SK-N-SH (cell line): ENCODE data around the gene ADAMTS14. TPM values are rescaled to one million over a fixed set of nuclear protein-coding genes. Genes with fewer than 3 reads are reported as not detected.

Experiments used
- CTCF ChIA-PET: fragments of 300-600, 350-600 bp; formaldehyde crosslinking; extraction: SDS; loops from one replicate; lab custom pipeline; 2021; lab: Yijun Ruan, JAX
- POLR2A ChIA-PET: fragments of 350-600 bp; sonication (Branson Sonifier 250); formaldehyde crosslinking; extraction: SDS; loops from one replicate; lab custom pipeline; 2020; ENCODE audit warnings: antibody characterized with exemption, inconsistent platforms; lab: Yijun Ruan, JAX
- DNase-seq: peaks from one replicate; pipeline ENCODE4 v3.0.0; 2012
- H2AFZ ChIP-seq: fragments of 200-600 bp; sonication (generic); 2 replicates; pipeline ENCODE4 v1.8.1; 2016; ENCODE audit warnings: antibody characterized with exemption, mild to moderate bottlenecking, low read depth
- H3F3A ChIP-seq: fragments of 200-600 bp; sonication (generic); replicated peaks from 2 replicates; pipeline ENCODE3; 2016; ENCODE audit warnings: antibody characterized with exemption, mild to moderate bottlenecking; ENCODE audit not compliant: insufficient read depth
- H3K27ac ChIP-seq, 2 experiments: fragments of 200-500 bp in 1 of 2; fragments of 200-600 bp in 1 of 2; sonication (Bioruptor generic) in 1 of 2; sonication (generic), shearing (Covaris generic) in 1 of 2; 2 replicates each; pipeline versions ENCODE4 v1.5.1 to v1.6.1; 2014 to 2016; ENCODE audit warnings: low read depth in 2 of 2, inconsistent platforms in 1 of 2, low read length in 1 of 2, mild to moderate bottlenecking in 1 of 2, mixed read lengths in 1 of 2
- H3K27me3 ChIP-seq: fragments of 200-600 bp; sonication (generic), shearing (Covaris generic); 2 replicates; pipeline ENCODE4 v1.6.1; 2016; ENCODE audit warnings: mixed run types; ENCODE audit not compliant: insufficient read depth
- H3K36me3 ChIP-seq, 2 experiments: fragments of 200-500 bp in 1 of 2; fragments of 200-600 bp in 1 of 2; sonication (Bioruptor generic) in 1 of 2; sonication (generic) in 1 of 2; replicated peaks in 1 of 2; 2 replicates each; pipeline versions ENCODE3 to v1.5.1; 2014 to 2016; ENCODE audit warnings: low read length in 1 of 2, mild to moderate bottlenecking in 1 of 2; ENCODE audit not compliant: insufficient read depth in 2 of 2, control insufficient read depth in 1 of 2
- H3K4me1 ChIP-seq, 2 experiments: fragments of 200-500 bp in 1 of 2; fragments of 200-600 bp in 1 of 2; sonication (Bioruptor generic) in 1 of 2; sonication (generic), shearing (Covaris generic) in 1 of 2; 2 replicates each; pipeline versions ENCODE4 v1.5.1 to v1.6.1; 2014 to 2016; ENCODE audit warnings: low read depth in 1 of 2, low read length in 1 of 2, mixed run types in 1 of 2; ENCODE audit not compliant: insufficient read depth in 2 of 2, control insufficient read depth in 1 of 2
- H3K4me2 ChIP-seq: fragments of 200-600 bp; sonication (generic), shearing (Covaris generic); 2 replicates; pipeline ENCODE4 v1.6.1; 2017; ENCODE audit warnings: mixed run types
- H3K4me3 ChIP-seq, 2 experiments: fragments of 200-500 bp in 1 of 2; fragments of 200-600 bp in 1 of 2; sonication (Bioruptor generic) in 1 of 2; sonication (generic), shearing (Covaris generic) in 1 of 2; 2 replicates each; pipeline versions ENCODE4 v1.5.1 to v1.8.1; 2014 to 2016; ENCODE audit warnings: low read depth in 2 of 2, inconsistent platforms in 1 of 2, low read length in 1 of 2, mild to moderate bottlenecking in 1 of 2, mixed read lengths in 1 of 2, moderate library complexity in 1 of 2
- H3K79me2 ChIP-seq: fragments of 200-600 bp; sonication (generic); 2 replicates; pipeline ENCODE4 v1.8.1; 2017; ENCODE audit warnings: mild to moderate bottlenecking; ENCODE audit not compliant: insufficient read depth
- H3K9ac ChIP-seq: fragments of 200-600 bp; sonication (generic); 2 replicates; pipeline ENCODE4 v1.6.1; 2017; ENCODE audit warnings: mixed run types
- H3K9me2 ChIP-seq: fragments of 200-600 bp; sonication (generic); 2 replicates; pipeline ENCODE4 v1.6.1; 2017; ENCODE audit warnings: mixed run types
- H3K9me3 ChIP-seq: fragments of 200-600 bp; sonication (generic); 2 replicates; pipeline ENCODE4 v1.6.1; 2017; ENCODE audit warnings: mixed run types, mild to moderate bottlenecking, moderate library complexity
- H4K20me1 ChIP-seq: fragments of 200-600 bp; sonication (generic); 2 replicates; pipeline ENCODE4 v1.6.1; 2017; ENCODE audit warnings: mild to moderate bottlenecking, mixed run types; ENCODE audit not compliant: insufficient read depth
- EP300 ChIP-seq, 2 experiments: IDR thresholded peaks; 2 replicates each; pipeline versions ENCODE4 v1.4.0 to v1.6.1; 2012; ENCODE audit warnings: borderline replicate concordance in 1 of 2, low read depth in 1 of 2, low read length in 1 of 2
- EZH2phosphoT487 ChIP-seq: fragments of 200-600 bp; sonication (generic); IDR thresholded peaks from 2 replicates; pipeline ENCODE4 v1.6.1; 2017; ENCODE audit warnings: low read depth, mixed run types, mild to moderate bottlenecking, antibody characterized with exemption, moderate library complexity, borderline replicate concordance
- FOXJ3 ChIP-seq: sonication (generic); formaldehyde crosslinking; IDR thresholded peaks from 2 replicates; pipeline ENCODE4 v1.5.1; 2020; ENCODE audit warnings: mild to moderate bottlenecking, missing genetic modification reagents
- MEF2A ChIP-seq: IDR thresholded peaks from 2 replicates; pipeline ENCODE4 v1.4.0; 2012; ENCODE audit warnings: low read depth, borderline replicate concordance
- POLR2AphosphoS5 ChIP-seq: IDR thresholded peaks from 2 replicates; pipeline ENCODE4 v1.6.1; 2012; ENCODE audit warnings: low read depth, low read length
- RCOR1 ChIP-seq: fragments of 150-350 bp; IDR thresholded peaks from 2 replicates; pipeline ENCODE4 v1.6.1; 2017; ENCODE audit warnings: antibody characterized with exemption, low read length
- RXRA ChIP-seq: IDR thresholded peaks from 2 replicates; pipeline ENCODE4 v1.4.0; 2012; ENCODE audit warnings: low read depth, mild to moderate bottlenecking, borderline replicate concordance
- SMC3 ChIP-seq: IDR thresholded peaks from 2 replicates; pipeline ENCODE4 v1.6.1; 2012; ENCODE audit warnings: low read depth, low read length, improper control_type of control experiment
- TAF1 ChIP-seq: IDR thresholded peaks from 2 replicates; pipeline ENCODE4 v1.6.1; 2012; ENCODE audit warnings: low read depth, mild to moderate bottlenecking, low read length, moderate library complexity, borderline replicate concordance
- TCF12 ChIP-seq: IDR thresholded peaks from 2 replicates; pipeline ENCODE4 v1.4.0; 2012
- TEAD4 ChIP-seq: IDR thresholded peaks from 2 replicates; pipeline ENCODE4 v1.4.0; 2012; ENCODE audit warnings: mild to moderate bottlenecking, borderline replicate concordance; ENCODE audit not compliant: insufficient read depth
- WGBS: methylation state at CpG from one replicate; pipeline ENCODE4 v1.1.6; 2017; ENCODE audit warnings: low lambda C conversion rate; 5-methylcytosine and 5-hydroxymethylcytosine counted together
- polyA plus RNA-seq, 3 experiments: library from polyadenylated mRNA; depleted of rRNA; stranded (reverse); fragments of >200 nt; gene quantifications; 2 replicates each; pipeline ENCODE4 v1.2.3, GENCODE V29; 2012
- TF ChIP-seq, protein P1 (sequence below): IDR thresholded peaks from 2 replicates; pipeline ENCODE4 v1.6.1; 2012; ENCODE audit warnings: mild to moderate bottlenecking, low read depth, low read length, moderate library complexity
- TF ChIP-seq, protein P2 (sequence below): IDR thresholded peaks from 2 replicates; pipeline ENCODE4 v1.4.0; 2012; ENCODE audit warnings: low read depth, borderline replicate concordance
- TF ChIP-seq, protein P3 (sequence below): fragments of 200-600 bp; sonication (generic); IDR thresholded peaks from 2 replicates; pipeline ENCODE4 v1.6.1; 2017; ENCODE audit warnings: antibody characterized with exemption, mild to moderate bottlenecking, moderate library complexity
- TF ChIP-seq, protein P4 (sequence below): IDR thresholded peaks from 2 replicates; pipeline ENCODE4 v1.4.0; 2012; ENCODE audit warnings: low read depth
- TF ChIP-seq, protein P5 (sequence below): IDR thresholded peaks from 2 replicates; pipeline ENCODE4; 2012

The ADAMTS14 gene
- polyA plus RNA-seq, 1 of the 3 experiments (the other 2 are of a cell fraction): 1.1 TPM

DNA sequence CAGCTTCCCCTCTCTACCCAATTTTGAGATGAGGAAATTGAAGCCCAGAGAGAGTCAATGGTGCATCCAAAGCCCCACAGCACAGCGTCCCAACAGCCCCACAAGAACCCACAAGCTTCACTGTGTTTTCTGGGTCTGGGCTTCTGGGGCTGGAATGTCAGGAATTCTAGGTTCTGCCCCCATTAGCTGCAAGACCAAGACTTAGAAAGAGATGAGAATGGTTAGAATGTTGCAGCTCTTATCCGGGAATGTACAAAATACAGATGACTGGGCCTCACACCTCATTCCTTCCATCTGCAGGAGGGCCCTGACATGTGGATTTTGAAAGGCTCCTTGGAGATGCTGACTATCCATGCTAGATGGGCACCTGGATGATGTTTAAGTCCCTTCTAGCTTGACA, 137.4 kb downstream of the ADAMTS14 start:
- DNase-seq: no peak
- Histone ChIP-seq H3K9me3 (no peaks in the 10 kb centered on the region), H3K36me3 (no peaks in the 10 kb centered on the region), H3K9me2 (no peaks in the 10 kb centered on the region), H3K27me3 (no peaks in the 10 kb centered on the region), H3K79me2 (no peaks in the 10 kb centered on the region), H3K4me3 (no peak overlapping the region), H3K4me1 (peaks cover 0 to 4% of the 10 kb centered on the region in 2 experiments; a peak in 1 of 4 replicates), H3K9ac (no peak overlapping the region), H3F3A (no peaks in the 10 kb centered on the region), H4K20me1 (no peaks in the 10 kb centered on the region), H3K27ac (no peak overlapping the region), H2AFZ (no peak overlapping the region), H3K4me2 (no peak overlapping the region)
- TF ChIP-seq MEF2A (no peak), RXRA (no peak), TAF1 (no peak), SMC3 (no peak), EZH2phosphoT487 (no peak), FOXJ3 (CRISPR knock-in tag) (no peak), TEAD4 (no peak), EP300 (IDR thresholded peaks at IDR 0.05; ENCODE audit: borderline replicate concordance in 1 of 2, low read depth in 1 of 2, low read length in 1 of 2) (no peak), RCOR1 (no peak), TCF12 (no peak), POLR2AphosphoS5 (no peak)
- TF ChIP-seq, protein P1, sequence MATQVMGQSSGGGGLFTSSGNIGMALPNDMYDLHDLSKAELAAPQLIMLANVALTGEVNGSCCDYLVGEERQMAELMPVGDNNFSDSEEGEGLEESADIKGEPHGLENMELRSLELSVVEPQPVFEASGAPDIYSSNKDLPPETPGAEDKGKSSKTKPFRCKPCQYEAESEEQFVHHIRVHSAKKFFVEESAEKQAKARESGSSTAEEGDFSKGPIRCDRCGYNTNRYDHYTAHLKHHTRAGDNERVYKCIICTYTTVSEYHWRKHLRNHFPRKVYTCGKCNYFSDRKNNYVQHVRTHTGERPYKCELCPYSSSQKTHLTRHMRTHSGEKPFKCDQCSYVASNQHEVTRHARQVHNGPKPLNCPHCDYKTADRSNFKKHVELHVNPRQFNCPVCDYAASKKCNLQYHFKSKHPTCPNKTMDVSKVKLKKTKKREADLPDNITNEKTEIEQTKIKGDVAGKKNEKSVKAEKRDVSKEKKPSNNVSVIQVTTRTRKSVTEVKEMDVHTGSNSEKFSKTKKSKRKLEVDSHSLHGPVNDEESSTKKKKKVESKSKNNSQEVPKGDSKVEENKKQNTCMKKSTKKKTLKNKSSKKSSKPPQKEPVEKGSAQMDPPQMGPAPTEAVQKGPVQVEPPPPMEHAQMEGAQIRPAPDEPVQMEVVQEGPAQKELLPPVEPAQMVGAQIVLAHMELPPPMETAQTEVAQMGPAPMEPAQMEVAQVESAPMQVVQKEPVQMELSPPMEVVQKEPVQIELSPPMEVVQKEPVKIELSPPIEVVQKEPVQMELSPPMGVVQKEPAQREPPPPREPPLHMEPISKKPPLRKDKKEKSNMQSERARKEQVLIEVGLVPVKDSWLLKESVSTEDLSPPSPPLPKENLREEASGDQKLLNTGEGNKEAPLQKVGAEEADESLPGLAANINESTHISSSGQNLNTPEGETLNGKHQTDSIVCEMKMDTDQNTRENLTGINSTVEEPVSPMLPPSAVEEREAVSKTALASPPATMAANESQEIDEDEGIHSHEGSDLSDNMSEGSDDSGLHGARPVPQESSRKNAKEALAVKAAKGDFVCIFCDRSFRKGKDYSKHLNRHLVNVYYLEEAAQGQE: no peak
- TF ChIP-seq, protein P2, sequence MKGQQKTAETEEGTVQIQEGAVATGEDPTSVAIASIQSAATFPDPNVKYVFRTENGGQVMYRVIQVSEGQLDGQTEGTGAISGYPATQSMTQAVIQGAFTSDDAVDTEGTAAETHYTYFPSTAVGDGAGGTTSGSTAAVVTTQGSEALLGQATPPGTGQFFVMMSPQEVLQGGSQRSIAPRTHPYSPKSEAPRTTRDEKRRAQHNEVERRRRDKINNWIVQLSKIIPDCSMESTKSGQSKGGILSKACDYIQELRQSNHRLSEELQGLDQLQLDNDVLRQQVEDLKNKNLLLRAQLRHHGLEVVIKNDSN: no peak
- TF ChIP-seq, protein P3, sequence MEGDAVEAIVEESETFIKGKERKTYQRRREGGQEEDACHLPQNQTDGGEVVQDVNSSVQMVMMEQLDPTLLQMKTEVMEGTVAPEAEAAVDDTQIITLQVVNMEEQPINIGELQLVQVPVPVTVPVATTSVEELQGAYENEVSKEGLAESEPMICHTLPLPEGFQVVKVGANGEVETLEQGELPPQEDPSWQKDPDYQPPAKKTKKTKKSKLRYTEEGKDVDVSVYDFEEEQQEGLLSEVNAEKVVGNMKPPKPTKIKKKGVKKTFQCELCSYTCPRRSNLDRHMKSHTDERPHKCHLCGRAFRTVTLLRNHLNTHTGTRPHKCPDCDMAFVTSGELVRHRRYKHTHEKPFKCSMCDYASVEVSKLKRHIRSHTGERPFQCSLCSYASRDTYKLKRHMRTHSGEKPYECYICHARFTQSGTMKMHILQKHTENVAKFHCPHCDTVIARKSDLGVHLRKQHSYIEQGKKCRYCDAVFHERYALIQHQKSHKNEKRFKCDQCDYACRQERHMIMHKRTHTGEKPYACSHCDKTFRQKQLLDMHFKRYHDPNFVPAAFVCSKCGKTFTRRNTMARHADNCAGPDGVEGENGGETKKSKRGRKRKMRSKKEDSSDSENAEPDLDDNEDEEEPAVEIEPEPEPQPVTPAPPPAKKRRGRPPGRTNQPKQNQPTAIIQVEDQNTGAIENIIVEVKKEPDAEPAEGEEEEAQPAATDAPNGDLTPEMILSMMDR: no peak
- TF ChIP-seq, protein P4, sequence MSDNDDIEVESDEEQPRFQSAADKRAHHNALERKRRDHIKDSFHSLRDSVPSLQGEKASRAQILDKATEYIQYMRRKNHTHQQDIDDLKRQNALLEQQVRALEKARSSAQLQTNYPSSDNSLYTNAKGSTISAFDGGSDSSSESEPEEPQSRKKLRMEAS: no peak
- TF ChIP-seq, protein P5, sequence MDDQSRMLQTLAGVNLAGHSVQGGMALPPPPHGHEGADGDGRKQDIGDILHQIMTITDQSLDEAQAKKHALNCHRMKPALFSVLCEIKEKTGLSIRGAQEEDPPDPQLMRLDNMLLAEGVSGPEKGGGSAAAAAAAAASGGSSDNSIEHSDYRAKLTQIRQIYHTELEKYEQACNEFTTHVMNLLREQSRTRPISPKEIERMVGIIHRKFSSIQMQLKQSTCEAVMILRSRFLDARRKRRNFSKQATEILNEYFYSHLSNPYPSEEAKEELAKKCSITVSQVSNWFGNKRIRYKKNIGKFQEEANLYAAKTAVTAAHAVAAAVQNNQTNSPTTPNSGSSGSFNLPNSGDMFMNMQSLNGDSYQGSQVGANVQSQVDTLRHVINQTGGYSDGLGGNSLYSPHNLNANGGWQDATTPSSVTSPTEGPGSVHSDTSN: no peak
- WGBS: 64% methylated on average over 2 of the region's 2 CpGs
- ChIA-PET CTCF (interaction anchor here (1.0 to 4.1 kb wide), 6 partner anchors 13 to 365 kb away, joined by 3 to 22 read pairs (median 3); no protein-coding TSS in a partner anchor), POLR2A (interaction anchor here (0.7 kb wide), 1 partner anchor 60 kb away, joined by 3 read pairs; no protein-coding TSS in a partner anchor)
